Stimulated activated effector memory CD8-positive, alpha-beta T cell treated with anti-CD3 and anti-CD28 coated beads, Interleukin-12 subunit alpha, Interleukin-12 subunit beta, amount 100 ng/mL, for 72 hours (primary cell): ENCODE results near the gene IL1RN.
A peak's percentile ranks its signal among the peaks of the same experiment; 100 is the strongest.

Experiments used
- ATAC-seq: fragments of 150-1000 bp; cut with Tn5 transposase; 2 replicates; pipeline ENCODE4 v1.10.0; 2021
- DNase-seq, 2 donors: peaks; one replicate each; pipeline ENCODE4 v3.0.0; 2021 to 2022; ENCODE audit warnings: low spot score in 2 of 2
- H3K27ac Mint-ChIP-seq: one replicate; pipeline ENCODE4 v1.8.0; 2022; ENCODE audit warnings: mild to moderate bottlenecking, mixed read lengths
- H3K36me3 Mint-ChIP-seq: one replicate; pipeline ENCODE4 v1.8.0; 2022; ENCODE audit warnings: mild to moderate bottlenecking, mixed read lengths
- H3K4me1 Mint-ChIP-seq: one replicate; pipeline ENCODE4 v1.8.0; 2022; ENCODE audit warnings: mixed read lengths
- H3K4me3 Mint-ChIP-seq: one replicate; pipeline ENCODE4 v1.8.0; 2022; ENCODE audit warnings: mild to moderate bottlenecking, mixed read lengths
- H3K9me3 Mint-ChIP-seq: one replicate; pipeline ENCODE4 v1.8.0; 2022; ENCODE audit warnings: mixed read lengths

IL1RN gene

DNA sequence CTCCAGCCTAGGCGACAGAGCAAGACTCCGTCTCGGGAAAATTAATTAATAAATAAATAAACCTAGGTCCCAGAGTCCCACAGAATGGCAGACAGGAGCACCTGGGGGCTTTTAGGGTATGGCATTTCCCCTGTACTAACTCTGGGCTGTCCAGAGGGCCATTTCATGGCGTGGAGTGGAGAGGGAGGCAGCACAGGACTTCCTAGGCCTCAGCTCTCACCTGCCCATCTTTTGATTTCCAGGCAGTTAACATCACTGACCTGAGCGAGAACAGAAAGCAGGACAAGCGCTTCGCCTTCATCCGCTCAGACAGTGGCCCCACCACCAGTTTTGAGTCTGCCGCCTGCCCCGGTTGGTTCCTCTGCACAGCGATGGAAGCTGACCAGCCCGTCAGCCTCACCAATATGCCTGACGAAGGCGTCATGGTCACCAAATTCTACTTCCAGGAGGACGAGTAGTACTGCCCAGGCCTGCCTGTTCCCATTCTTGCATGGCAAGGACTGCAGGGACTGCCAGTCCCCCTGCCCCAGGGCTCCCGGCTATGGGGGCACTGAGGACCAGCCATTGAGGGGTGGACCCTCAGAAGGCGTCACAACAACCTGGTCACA, 5.1 kb downstream of the IL1RN start:
- Mint-ChIP-seq H3K27ac (peak overlapping the region; percentile 68), H3K36me3 (no peaks in the 10 kb centered on the region), H3K4me1 (peaks cover 11% of the 10 kb centered on the region), H3K4me3 (no peak overlapping the region), H3K9me3 (no peaks in the 10 kb centered on the region)
- peak in 1 of 2 donors; percentile 39 for DNase-seq
- ATAC-seq = no peak

DNA sequence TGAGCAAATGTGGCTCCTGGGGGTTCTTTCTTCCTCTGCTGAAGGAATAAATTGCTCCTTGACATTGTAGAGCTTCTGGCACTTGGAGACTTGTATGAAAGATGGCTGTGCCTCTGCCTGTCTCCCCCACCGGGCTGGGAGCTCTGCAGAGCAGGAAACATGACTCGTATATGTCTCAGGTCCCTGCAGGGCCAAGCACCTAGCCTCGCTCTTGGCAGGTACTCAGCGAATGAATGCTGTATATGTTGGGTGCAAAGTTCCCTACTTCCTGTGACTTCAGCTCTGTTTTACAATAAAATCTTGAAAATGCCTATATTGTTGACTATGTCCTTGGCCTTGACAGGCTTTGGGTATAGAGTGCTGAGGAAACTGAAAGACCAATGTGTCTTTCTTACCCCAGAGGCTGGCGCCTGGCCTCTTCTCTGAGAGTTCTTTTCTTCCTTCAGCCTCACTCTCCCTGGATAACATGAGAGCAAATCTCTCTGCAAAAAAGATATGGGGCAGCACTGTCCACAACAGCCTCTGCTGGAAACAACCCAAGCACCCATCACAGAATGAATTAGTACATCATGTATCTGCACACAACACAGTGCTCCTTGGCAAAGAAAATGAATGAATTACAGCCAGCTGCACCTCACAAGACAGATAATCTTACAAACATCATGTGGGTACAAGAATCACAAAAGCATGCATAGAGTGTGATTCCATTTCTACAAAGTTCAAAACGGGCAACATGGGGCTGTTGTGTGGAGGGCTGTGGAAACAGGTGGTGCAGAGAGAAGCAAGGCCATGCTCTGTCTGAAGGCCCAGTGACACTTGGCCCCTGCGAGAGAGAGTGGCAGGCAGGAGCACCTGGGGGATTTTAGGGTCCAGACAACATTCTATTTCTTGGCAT, 6.6 kb downstream of the IL1RN start:
- Mint-ChIP-seq H3K9me3 (no peaks in the 10 kb centered on the region), H3K4me3 (no peak overlapping the region), H3K4me1 (peaks cover 20% of the 10 kb centered on the region), H3K27ac (peak overlapping the region; percentile 68), H3K36me3 (no peaks in the 10 kb centered on the region)
- ATAC-seq (no peak), DNase-seq (peak in 1 of 2 donors; percentile 44)

DNA sequence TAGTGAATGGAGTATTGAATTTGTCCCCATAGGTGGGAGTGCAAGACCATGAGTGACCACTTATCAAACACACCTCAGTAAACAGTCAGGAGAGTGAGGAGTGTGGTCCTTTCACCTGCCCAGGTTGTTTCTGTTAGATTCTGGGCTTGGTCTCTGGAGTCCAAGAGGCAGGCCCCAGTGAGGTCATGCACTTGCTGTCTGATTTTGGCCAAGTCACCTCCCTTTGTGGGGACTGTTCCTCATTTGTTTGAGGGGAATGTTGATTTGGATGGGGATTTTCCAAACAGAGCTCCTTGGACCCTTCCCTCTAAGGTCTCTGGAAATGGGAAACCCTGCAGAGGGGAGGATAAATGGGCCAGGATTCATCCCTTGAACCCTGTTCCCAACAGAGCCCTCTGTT, 7.3 kb downstream of the IL1RN start:
- ATAC-seq = no peak
- Mint-ChIP-seq H3K4me1 (peaks cover 22% of the 10 kb centered on the region), H3K36me3 (no peaks in the 10 kb centered on the region), H3K9me3 (no peaks in the 10 kb centered on the region), H3K27ac (no peak overlapping the region), H3K4me3 (no peak overlapping the region)
- DNase-seq = no peak

DNA sequence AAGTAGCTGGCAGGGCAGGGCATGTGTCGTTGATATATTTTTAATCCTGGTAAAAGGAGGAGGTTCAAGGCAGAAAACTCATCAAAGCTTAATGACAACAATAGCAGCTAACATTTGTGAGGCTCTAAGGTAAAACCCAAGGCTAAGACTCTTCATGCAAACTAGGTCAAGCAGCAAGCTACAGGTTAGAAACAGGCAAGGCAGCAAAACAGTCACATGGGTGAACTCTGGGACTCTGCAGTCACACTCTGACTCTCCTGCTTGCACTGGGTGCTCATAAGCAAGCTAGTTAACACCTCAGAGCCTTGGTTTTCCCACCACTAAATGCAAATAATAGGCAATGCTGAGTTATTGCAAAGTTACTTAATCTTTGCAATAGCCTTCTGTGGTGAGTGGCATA, 7.9 kb downstream of the IL1RN start:
- no peaks in the 10 kb centered on the region for H3K9me3 Mint-ChIP-seq
- ATAC-seq (peak; percentile 51), DNase-seq (peak in 1 of 2 donors; percentile 46)
- peaks cover 22% of the 10 kb centered on the region for H3K4me1 Mint-ChIP-seq
- no peaks in the 10 kb centered on the region for H3K36me3 Mint-ChIP-seq
- H3K27ac Mint-ChIP-seq = no peak overlapping the region
- H3K4me3 Mint-ChIP-seq = no peak overlapping the region

DNA sequence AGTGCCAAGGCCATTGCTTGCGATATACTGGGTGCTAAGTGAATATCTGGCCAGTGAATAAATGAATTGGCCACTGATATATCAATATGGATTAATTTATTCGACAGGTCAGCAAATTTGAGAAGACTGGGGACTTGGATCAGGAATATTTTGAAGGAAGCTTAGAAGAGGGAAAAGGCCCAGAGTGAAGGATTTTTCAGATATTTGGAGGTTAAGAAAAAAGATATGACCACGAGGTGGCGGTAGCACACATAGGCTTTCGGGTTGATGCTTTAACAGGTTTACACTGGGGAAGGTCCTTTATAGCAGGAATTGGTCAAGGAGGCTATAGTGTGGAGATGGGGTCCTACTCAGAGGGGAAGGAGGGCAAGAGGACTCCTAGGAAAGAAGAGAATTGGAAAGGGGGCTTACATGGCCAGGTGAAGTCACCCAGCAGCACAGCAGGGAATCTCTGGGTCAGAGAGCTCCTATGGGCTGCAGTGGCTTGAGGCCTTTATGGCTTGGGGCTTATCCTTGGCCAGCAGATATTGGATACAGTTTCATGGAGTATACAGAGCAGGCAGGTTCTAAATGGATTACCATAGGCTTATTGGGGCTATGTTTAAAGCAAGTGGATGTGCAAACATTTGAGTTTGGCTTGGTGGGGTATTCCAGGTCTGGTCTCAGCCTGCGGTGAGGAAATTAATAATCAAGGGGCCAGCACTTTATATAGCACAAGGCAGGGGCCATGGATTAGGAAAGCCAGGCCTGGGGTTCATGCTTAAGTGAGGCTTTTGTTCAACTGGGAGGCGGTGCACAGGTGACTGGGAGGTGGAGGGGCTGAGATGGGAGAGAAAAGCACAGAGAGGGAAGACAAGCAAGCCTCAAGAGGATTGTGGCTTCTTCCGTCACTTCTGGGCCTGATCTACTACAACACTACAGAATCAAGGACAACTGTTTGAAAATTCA, 9.7 kb downstream of the IL1RN start:
- ATAC-seq (no peak), DNase-seq (peak in 1 of 2 donors; percentile 69)
- Mint-ChIP-seq H3K4me1 (peaks cover 22% of the 10 kb centered on the region), H3K4me3 (no peak overlapping the region), H3K27ac (peak overlapping the region; percentile 16), H3K9me3 (no peaks in the 10 kb centered on the region), H3K36me3 (no peaks in the 10 kb centered on the region)

DNA sequence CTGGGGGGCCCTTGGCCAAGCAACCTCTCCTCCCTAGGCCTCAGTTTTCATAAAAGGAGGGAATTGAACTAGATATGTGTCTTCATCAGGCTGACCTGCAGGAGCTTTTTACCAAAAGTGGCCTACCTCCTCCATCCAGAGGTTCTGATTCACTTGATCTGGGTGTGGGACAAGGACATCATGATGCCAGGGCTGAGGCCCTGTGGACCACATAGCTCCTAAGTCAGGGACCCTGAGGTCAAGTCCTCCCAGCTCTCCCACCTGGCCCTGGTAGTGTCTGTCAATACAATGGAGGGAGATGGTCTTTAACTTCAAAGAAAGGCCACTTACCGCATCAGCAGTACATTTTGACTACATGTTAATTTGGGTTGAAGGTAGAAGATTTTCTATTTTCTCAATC, 10.4 kb downstream of the IL1RN start:
- ATAC-seq = no peak
- DNase-seq = peak in 1 of 2 donors; percentile 49
- Mint-ChIP-seq H3K27ac (peak overlapping the region; percentile 50), H3K9me3 (no peaks in the 10 kb centered on the region), H3K4me3 (no peak overlapping the region), H3K4me1 (peaks cover 22% of the 10 kb centered on the region), H3K36me3 (no peaks in the 10 kb centered on the region)

DNA sequence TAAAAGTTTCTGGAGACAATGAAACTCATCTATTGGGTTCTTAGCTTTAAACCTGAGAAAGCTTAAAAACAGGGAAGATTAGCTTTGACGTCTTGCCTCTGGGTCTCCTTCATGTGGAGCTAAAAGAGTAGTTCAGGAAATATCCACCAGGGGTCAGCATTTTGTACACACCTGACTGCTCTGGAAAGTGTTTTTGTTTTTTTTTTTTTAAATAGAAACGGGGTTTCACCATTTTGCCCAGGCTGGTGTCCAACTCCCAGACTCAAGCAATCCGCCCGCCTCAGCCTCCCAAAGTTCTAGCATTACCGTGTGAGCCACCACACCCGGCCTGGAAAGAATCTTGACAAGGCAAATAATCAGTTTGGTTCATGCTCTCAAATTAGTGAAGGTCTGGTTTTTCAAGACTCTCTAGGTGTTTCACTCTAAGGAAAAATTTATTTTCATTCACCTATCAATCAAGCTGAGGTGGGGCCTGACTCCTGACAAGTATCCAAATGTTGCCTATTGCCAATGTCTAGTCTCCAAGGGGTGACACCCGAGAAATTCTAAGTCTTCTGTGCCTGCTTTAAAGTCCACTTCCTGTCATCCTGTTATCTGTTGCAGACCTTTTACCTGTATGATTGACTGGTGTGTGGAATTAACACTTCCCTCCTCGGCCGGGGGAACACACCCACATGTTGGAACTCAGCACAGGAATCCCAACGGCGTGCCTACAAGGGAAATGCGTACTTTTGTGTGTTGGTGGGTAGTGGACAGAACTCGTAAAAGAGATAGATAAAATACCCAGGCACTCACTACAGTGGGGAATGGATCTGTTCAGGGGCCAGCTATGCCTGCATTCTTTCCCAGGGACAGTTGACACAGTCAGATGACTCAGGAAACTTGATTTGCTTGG, 11.3 kb downstream of the IL1RN start:
- Mint-ChIP-seq H3K4me1 (peaks cover 22% of the 10 kb centered on the region), H3K36me3 (no peaks in the 10 kb centered on the region), H3K27ac (peak overlapping the region; percentile 50), H3K9me3 (no peaks in the 10 kb centered on the region), H3K4me3 (peak overlapping the region; percentile 13)
- peak; percentile 61 to 75 for DNase-seq
- peak; percentile 76 for ATAC-seq

DNA sequence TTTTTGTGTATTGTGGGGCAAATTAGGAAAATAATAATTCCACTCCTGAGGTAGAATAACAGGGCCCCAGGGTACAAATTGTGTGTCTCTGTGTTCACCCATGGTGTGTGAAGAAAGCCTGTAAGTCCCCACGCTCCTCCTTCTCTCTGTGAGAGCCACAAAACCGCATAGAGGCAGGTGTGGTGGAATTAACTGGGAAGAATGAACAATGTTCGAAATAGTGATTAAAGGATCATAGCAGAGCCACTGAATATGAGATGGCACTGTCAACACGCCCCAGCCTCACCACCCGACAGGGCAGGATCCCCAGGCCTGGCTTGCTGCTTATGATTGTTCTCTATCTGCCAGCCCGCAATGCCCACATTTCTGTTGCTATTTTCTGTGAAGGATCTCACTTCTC, 14.1 kb downstream of the IL1RN start:
- no peak overlapping the region for H3K4me3 Mint-ChIP-seq
- no peaks in the 10 kb centered on the region for H3K36me3 Mint-ChIP-seq
- peaks cover 22% of the 10 kb centered on the region for H3K4me1 Mint-ChIP-seq
- DNase-seq (no peak), ATAC-seq (no peak)
- H3K27ac Mint-ChIP-seq = no peak overlapping the region
- H3K9me3 Mint-ChIP-seq = no peaks in the 10 kb centered on the region

DNA sequence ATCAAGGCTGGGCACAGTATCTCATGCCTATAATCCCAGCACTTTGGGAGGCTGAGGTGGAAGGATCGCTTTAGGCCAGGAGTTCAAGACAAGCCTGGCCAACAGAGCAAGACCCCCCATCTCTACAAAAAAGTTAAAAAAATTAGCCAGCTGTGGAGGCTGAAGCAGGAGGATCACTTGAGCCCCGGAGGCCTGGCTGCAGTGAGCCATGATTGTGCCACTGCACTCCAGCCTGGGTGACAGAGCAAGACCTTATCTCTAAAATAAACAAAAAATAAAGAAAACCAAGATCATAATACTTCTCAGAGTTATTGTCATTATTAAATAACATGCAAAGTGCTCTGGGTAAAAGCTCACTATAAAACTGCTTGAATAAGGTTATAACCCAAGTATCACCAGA, 14.9 kb downstream of the IL1RN start:
- ATAC-seq (no peak), DNase-seq (no peak)
- Mint-ChIP-seq H3K9me3 (no peaks in the 10 kb centered on the region), H3K4me1 (peaks cover 15% of the 10 kb centered on the region), H3K4me3 (no peak overlapping the region), H3K27ac (no peak overlapping the region), H3K36me3 (no peaks in the 10 kb centered on the region)

DNA sequence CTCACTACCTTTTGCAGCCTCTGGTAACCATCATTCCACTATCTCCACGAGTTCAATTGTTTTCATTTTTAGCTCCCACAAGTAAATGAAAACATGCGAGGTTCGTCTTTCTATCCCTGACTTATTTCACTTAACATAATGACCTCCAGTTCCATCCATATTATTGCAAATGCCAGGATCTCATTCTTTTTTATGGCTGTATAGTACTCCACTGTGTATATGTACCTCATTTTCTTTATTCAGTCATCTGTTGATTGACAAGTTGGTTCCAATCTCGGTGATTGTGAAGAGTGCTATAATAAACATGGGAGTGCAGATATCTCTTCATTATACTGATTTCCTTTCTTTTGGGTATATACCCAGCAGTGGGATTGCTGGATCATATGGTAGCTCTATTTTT, 16.9 kb downstream of the IL1RN start:
- H3K27ac Mint-ChIP-seq = no peak overlapping the region
- no peaks in the 10 kb centered on the region for H3K4me1 Mint-ChIP-seq
- no peaks in the 10 kb centered on the region for H3K9me3 Mint-ChIP-seq
- no peak for DNase-seq
- no peaks in the 10 kb centered on the region for H3K36me3 Mint-ChIP-seq
- H3K4me3 Mint-ChIP-seq = no peak overlapping the region
- no peak for ATAC-seq

DNA sequence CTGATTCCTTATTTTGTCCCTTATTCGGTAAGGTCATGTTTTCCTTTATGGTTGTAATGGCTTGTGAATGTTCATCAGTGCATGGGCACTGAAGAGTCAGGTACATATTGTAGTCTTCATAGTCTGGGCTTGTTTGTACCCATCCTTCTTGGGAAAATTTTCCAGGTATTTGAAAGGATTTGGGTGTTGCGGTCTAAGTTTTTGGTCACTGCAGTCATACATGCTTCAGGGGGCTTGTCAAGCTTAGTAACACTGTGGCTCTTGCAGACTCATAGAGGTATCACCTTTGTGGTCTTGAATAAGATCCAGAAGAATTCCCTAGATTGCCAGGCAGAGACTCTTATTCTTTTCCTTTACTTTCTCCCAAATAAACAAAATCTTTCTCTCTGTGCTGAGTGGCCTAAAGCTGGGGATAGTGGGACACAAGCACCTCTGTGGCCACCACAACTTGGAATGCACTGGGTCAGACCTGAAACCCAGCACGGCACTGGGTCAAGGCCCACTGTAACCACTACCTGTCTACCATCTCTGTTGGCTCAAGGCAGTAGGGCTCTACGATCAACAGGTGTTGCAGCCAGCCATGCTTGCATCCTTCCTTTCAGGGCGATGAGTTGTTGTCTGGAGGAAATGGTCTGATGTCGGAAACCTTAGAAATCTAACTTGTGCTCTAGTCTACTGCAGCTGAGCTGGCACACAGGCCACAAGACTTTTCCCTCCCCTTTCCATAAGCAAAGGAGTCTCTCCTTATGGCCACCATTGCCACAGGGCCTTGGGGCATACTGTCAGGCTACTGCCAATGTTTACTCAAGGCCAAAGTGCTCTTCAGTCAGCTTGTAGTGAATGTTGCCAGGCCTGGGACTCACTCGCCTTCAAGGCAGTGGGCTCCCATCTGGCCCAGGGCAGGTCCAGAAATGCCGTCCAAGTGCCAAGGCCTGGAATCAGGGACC, 21.5 kb downstream of the IL1RN start:
- Mint-ChIP-seq H3K4me3 (no peak overlapping the region), H3K36me3 (no peaks in the 10 kb centered on the region)

DNA sequence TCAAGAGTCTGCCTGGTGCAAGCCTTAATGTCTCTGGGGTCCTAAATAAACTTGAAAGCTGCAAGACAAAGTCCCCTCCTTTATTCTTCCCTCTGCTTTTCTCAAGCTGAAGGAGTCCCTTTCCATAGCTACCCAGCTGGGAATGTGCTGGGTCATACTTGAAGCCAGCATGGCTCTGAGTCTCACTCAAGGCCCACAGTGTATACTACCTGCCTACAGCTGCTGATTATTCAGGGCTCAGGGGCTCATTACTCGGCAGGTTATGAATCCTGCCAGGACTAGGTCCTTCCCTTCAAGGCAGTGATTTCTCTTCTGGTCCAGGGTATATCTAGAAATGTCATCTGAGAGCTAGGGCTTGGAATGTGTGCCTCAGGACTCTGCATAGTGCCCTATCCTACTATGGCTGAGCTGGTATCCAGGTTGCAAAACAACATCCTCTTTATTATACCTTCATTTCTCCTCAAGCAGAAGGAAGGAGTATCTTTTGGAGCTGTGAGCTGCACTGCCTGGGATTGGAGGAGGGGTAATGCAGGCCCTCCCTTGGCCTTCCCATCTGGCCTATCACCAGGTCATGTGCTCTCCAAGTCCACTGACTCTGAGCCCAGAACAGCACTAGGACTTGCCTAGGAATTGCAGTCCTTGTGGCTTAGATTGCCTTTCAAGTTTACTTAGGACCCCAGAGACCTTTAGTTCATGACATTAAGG, 22.3 kb downstream of the IL1RN start:
- H3K4me3 Mint-ChIP-seq = no peak overlapping the region
- H3K36me3 Mint-ChIP-seq = no peaks in the 10 kb centered on the region
- no peak for ATAC-seq
- DNase-seq = peak in 1 of 2 donors; percentile 37
- no peaks in the 10 kb centered on the region for H3K4me1 Mint-ChIP-seq
- no peaks in the 10 kb centered on the region for H3K9me3 Mint-ChIP-seq
- H3K27ac Mint-ChIP-seq = no peak overlapping the region

More for the DNA sequence above, 21.5 kb downstream of the IL1RN start:
- Mint-ChIP-seq H3K27ac (peak overlapping the region; percentile 24), H3K4me1 (no peaks in the 10 kb centered on the region), H3K9me3 (no peaks in the 10 kb centered on the region)
- DNase-seq = peak in 1 of 2 donors; percentile 37
- ATAC-seq = no peak

DNA sequence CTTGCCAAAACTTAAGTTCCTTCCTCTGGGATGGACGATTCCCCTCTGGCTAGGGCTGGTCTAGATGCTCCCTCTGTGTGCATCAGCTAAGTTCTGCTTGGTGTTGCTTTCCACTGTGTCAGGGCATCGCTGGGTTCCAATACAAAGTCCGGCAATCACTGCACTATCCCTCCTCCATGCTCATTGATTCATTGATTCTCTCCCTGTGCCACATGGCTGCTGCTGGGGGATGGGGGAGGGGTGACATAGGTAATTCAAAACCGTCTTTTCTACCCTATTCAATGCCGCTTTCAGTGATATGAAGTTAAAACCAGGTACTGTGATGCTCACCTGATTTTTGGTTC, 22.8 kb downstream of the IL1RN start:
- no peaks in the 10 kb centered on the region for H3K36me3 Mint-ChIP-seq
- H3K27ac Mint-ChIP-seq = no peak overlapping the region
- no peaks in the 10 kb centered on the region for H3K4me1 Mint-ChIP-seq
- H3K4me3 Mint-ChIP-seq = no peak overlapping the region
- H3K9me3 Mint-ChIP-seq = no peaks in the 10 kb centered on the region
- peak in 1 of 2 donors; percentile 32 for DNase-seq
- no peak for ATAC-seq
